Caco-2 (cell line): ENCODE data around the gene RERE. TPM values are rescaled to one million over a fixed set of nuclear protein-coding genes. Genes with fewer than 3 reads are reported as not detected.

ENCODE experiments used
- BruUV-seq: library from RNA; stranded (reverse); fragments of 400-500 nt; replicated peaks from 2 replicates; lab custom pipeline; 2021; lab: Mats Ljungman, UMichigan
- CTCF ChIA-PET: fragments of 300-600 bp; sonication (Branson Sonifier 250); formaldehyde crosslinking; loops from one replicate; lab custom pipeline; 2022; ENCODE audit warnings: antibody characterized with exemption; lab: Charles Lee
- POLR2A ChIA-PET: fragments of 300-600 bp; sonication (Branson Sonifier 250); formaldehyde crosslinking; loops from one replicate; lab custom pipeline; 2022; ENCODE audit warnings: antibody characterized with exemption; lab: Charles Lee
- DNase-seq, 2 experiments: peaks; one replicate each; pipeline versions ENCODE4 v3.0.0 to v3.0.0-alpha.2; 2020 to 2022
- H3K27me3 ChIP-seq: replicated peaks from 2 replicates; pipeline ENCODE4 v1.6.0; 2011; ENCODE audit warnings: low read length; ENCODE audit not compliant: control insufficient read depth, insufficient read depth
- H3K36me3 ChIP-seq: 2 replicates; pipeline ENCODE4 v1.5.1; 2011; ENCODE audit warnings: low read length; ENCODE audit not compliant: control insufficient read depth, insufficient read depth
- H3K4me1 ChIP-seq: fragments of 250-450 bp; sonication (Bioruptor Pico); 2 replicates; pipeline ENCODE4 v1.5.1; 2020; ENCODE audit warnings: mild to moderate bottlenecking
- H3K4me3 ChIP-seq: 2 replicates; pipeline ENCODE4 v1.5.1; 2011; ENCODE audit warnings: low read depth, mild to moderate bottlenecking, control low read depth, low read length
- H3K9me3 ChIP-seq: fragments of 250-450 bp; sonication (Bioruptor Pico); 2 replicates; pipeline ENCODE4 v1.5.1; 2020; ENCODE audit warnings: mild to moderate bottlenecking, moderate library complexity
- H3K27ac Mint-ChIP-seq: one replicate; pipeline ENCODE4 v1.8.0; 2022; ENCODE audit warnings: mixed read lengths; ENCODE audit not compliant: unreplicated experiment
- H3K27me3 Mint-ChIP-seq: one replicate; pipeline ENCODE4 v1.8.0; 2022; ENCODE audit warnings: mixed read lengths; ENCODE audit not compliant: insufficient read depth, unreplicated experiment
- H3K36me3 Mint-ChIP-seq: one replicate; pipeline ENCODE4 v1.8.0; 2022; ENCODE audit warnings: mild to moderate bottlenecking, mixed read lengths; ENCODE audit not compliant: insufficient read depth, unreplicated experiment
- H3K4me1 Mint-ChIP-seq: one replicate; pipeline ENCODE4 v1.8.0; 2022; ENCODE audit warnings: low read depth, mixed read lengths; ENCODE audit not compliant: unreplicated experiment
- H3K4me3 Mint-ChIP-seq: one replicate; pipeline ENCODE4 v1.8.0; 2022; ENCODE audit warnings: mild to moderate bottlenecking, moderate library complexity, mixed read lengths; ENCODE audit not compliant: unreplicated experiment
- H3K9me3 Mint-ChIP-seq: one replicate; pipeline ENCODE4 v1.8.0; 2022; ENCODE audit warnings: mixed read lengths; ENCODE audit not compliant: unreplicated experiment
- CTCF ChIP-seq, 2 experiments: fragments of 200-600 bp in 1 of 2; IDR thresholded peaks; 1 replicate in 1 of 2; 2 replicates in 1 of 2; pipeline versions ENCODE4 v1.5.1 to v1.8.0; 2011 to 2022; ENCODE audit warnings: antibody characterized with exemption in 1 of 2, control low read depth in 1 of 2, inconsistent platforms in 1 of 2, low read depth in 1 of 2, low read length in 1 of 2, mild to moderate bottlenecking in 1 of 2, moderate library complexity in 1 of 2; ENCODE audit not compliant: insufficient read depth in 1 of 2, severe bottlenecking in 1 of 2, unreplicated experiment in 1 of 2
- intact Hi-C: fragments of 100-400 bp; cut with micrococcal nuclease; formaldehyde crosslinking; loops from one replicate; pipeline ENCODE4 v1.10.0; 2022; ENCODE audit not compliant: unreplicated experiment
- total RNA-seq: library from RNA; stranded (reverse); gene quantifications from 2 replicates; pipeline ENCODE4 v1.2.3, GENCODE V29; 2022

RERE gene
- total RNA-seq, 1 experiment from 2014 or later: 85.2 TPM

- peaks cover 36% of the 10 kb centered on the region for H3K36me3 Mint-ChIP-seq
Observed at GRCh38 chr1:8544644-8545043, 272.8 kb downstream of the RERE start.

GRCh38 chr1:8543965-8544364 lies 273.5 kb downstream of the RERE start:
- no peaks in the 10 kb centered on the region for H3K27me3 ChIP-seq
- H3K4me3 ChIP-seq: no peak overlapping the region
- no peaks in the 10 kb centered on the region for H3K4me1 ChIP-seq
- peaks cover 8% of the 10 kb centered on the region for H3K4me1 Mint-ChIP-seq
- no peaks in the 10 kb centered on the region for H3K27me3 Mint-ChIP-seq
- no peak for TF ChIP-seq CTCF (IDR thresholded peaks at IDR 0.05; ENCODE audit: insufficient read depth in 1 of 2, low read depth in 1 of 2, low read length in 1 of 2, severe bottlenecking in 1 of 2, unreplicated experiment in 1 of 2)
- H3K36me3 ChIP-seq: no peaks in the 10 kb centered on the region
- ChIA-PET POLR2A (no interaction called here), CTCF (no interaction called here)
- H3K27ac Mint-ChIP-seq: no peak overlapping the region
- DNase-seq: no peak
- intact Hi-C loops: no loop called here
- no peaks in the 10 kb centered on the region for H3K9me3 ChIP-seq
- BruUV-seq: no TSS peak
- no peak overlapping the region for H3K4me3 Mint-ChIP-seq
- peaks cover 36% of the 10 kb centered on the region for H3K36me3 Mint-ChIP-seq
- no peaks in the 10 kb centered on the region for H3K9me3 Mint-ChIP-seq

More at GRCh38 chr1:8544644-8545043, 272.8 kb downstream of the RERE start:
- TF ChIP-seq CTCF (IDR thresholded peaks at IDR 0.05; ENCODE audit: insufficient read depth in 1 of 2, low read depth in 1 of 2, low read length in 1 of 2, severe bottlenecking in 1 of 2, unreplicated experiment in 1 of 2): no peak
- Histone ChIP-seq H3K27me3 (no peaks in the 10 kb centered on the region), H3K36me3 (no peaks in the 10 kb centered on the region), H3K4me1 (no peaks in the 10 kb centered on the region), H3K9me3 (no peaks in the 10 kb centered on the region), H3K4me3 (no peak overlapping the region)
- ChIA-PET POLR2A (no interaction called here), CTCF (no interaction called here)
- intact Hi-C loops: no loop called here
- Mint-ChIP-seq H3K9me3 (no peaks in the 10 kb centered on the region), H3K4me3 (no peak overlapping the region), H3K27me3 (no peaks in the 10 kb centered on the region), H3K4me1 (peaks cover 8% of the 10 kb centered on the region), H3K27ac (no peak overlapping the region)
- BruUV-seq: no TSS peak
- no peak for DNase-seq

- no peaks in the 10 kb centered on the region for H3K36me3 ChIP-seq
- Mint-ChIP-seq H3K4me3 (no peak overlapping the region), H3K36me3 (peaks cover 36% of the 10 kb centered on the region), H3K27me3 (no peaks in the 10 kb centered on the region), H3K9me3 (no peaks in the 10 kb centered on the region), H3K4me1 (no peaks in the 10 kb centered on the region), H3K27ac (no peak overlapping the region)
- BruUV-seq: no TSS peak
- no peak overlapping the region for H3K4me3 ChIP-seq
- DNase-seq: no peak
- CTCF ChIA-PET: no interaction called here
- POLR2A ChIA-PET: interaction anchor here (0.5 kb wide), 1 partner anchor 33 kb away, joined by 5 read pairs; no protein-coding TSS in a partner anchor
- intact Hi-C loops: no loop called here
- no peaks in the 10 kb centered on the region for H3K4me1 ChIP-seq
- H3K27me3 ChIP-seq: no peaks in the 10 kb centered on the region
- no peaks in the 10 kb centered on the region for H3K9me3 ChIP-seq
- no peak for TF ChIP-seq CTCF (IDR thresholded peaks at IDR 0.05; ENCODE audit: insufficient read depth in 1 of 2, low read depth in 1 of 2, low read length in 1 of 2, severe bottlenecking in 1 of 2, unreplicated experiment in 1 of 2)
Observed at GRCh38 chr1:8541961-8542521, 275.4 kb downstream of the RERE start.
